Skin of body (tissue), 2 donors: ENCODE results near the gene VPS37C. TPM values are rescaled to one million over a fixed set of nuclear protein-coding genes. Genes with fewer than 3 reads are reported as not detected.

Source experiments
- DNase-seq: peaks from one replicate; lab custom pipeline; 2025; lab: John Stamatoyannopoulos, UW
- total RNA-seq: library from RNA; depleted of rRNA; stranded (reverse); fragments of >200 nt; gene quantifications from one replicate; pipeline ENCODE4 v1.2.3, GENCODE V29; 2014

Gene VPS37C
- total RNA-seq, 1 donor from 2014 or later: 9.9 TPM

GRCh38 chr11:61155312-61155711 is 5.9 kb downstream of the VPS37C start:
- no peak for DNase-seq

- DNase-seq: no peak
These were observed 6.7 kb downstream of the VPS37C start for GRCh38 chr11:61154528-61154927.

GRCh38 chr11:61153593-61154095 is 7.6 kb downstream of the VPS37C start:
- no peak for DNase-seq

- DNase-seq: no peak
These were observed 8.2 kb downstream of the VPS37C start for GRCh38 chr11:61152816-61153592.

- DNase-seq: no peak
These were observed 9.5 kb downstream of the VPS37C start for GRCh38 chr11:61151545-61152252.

GRCh38 chr11:61150706-61151544 is 10.3 kb downstream of the VPS37C start:
- no peak for DNase-seq

GRCh38 chr11:61149624-61150615 is 11.3 kb downstream of the VPS37C start:
- DNase-seq: no peak

- no peak for DNase-seq
These were observed 13.2 kb downstream of the VPS37C start for GRCh38 chr11:61147791-61148620.

- DNase-seq: no peak
These were observed 14.0 kb downstream of the VPS37C start for GRCh38 chr11:61147271-61147670.

GRCh38 chr11:61146416-61146815 is 14.8 kb downstream of the VPS37C start:
- DNase-seq: no peak

- DNase-seq: no peak
These were observed 15.8 kb downstream of the VPS37C start for GRCh38 chr11:61145228-61146005.

- DNase-seq: no peak
These were observed 16.6 kb downstream of the VPS37C start for GRCh38 chr11:61144511-61145179.

GRCh38 chr11:61142424-61142823 is 18.8 kb downstream of the VPS37C start:
- DNase-seq: no peak

GRCh38 chr11:61141601-61142028 is 19.6 kb downstream of the VPS37C start:
- no peak for DNase-seq

- no peak for DNase-seq
These were observed 20.8 kb downstream of the VPS37C start for GRCh38 chr11:61140416-61140815.

GRCh38 chr11:61139387-61139786 is 21.8 kb downstream of the VPS37C start:
- no peak for DNase-seq

- DNase-seq: peak; percentile 18
These were observed 22.3 kb downstream of the VPS37C start for GRCh38 chr11:61138935-61139334.

- no peak for DNase-seq
These were observed 26.4 kb downstream of the VPS37C start for GRCh38 chr11:61134801-61135257.
